Measurements from ENCODE around the gene PCDH9. TPM values are rescaled to one million over a fixed set of nuclear protein-coding genes. Genes with fewer than 3 reads are reported as not detected.

Gene PCDH9
- total RNA-seq, 1 donor from 2014 or later = 20.2 TPM

DNA sequence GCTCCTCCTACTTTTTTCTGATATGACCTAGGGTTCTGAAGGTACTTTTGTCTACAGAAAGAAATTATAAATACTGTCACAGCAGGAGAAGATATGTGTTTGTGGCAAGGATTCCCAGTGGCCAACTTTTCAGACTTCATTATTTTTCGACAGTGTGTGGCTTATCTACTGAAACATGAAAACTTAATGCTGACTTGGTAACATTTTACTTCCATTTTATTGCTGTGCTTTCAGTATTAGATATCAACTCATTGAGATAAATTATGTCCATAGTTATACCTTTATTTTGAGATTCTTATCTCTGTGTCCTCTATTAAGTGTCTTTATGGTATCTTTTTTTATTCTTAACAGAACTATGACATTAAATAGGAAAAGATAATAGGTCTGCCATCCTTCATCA lies 700.0 kb downstream of the PCDH9 start:
- TF ChIP-seq, protein P1, sequence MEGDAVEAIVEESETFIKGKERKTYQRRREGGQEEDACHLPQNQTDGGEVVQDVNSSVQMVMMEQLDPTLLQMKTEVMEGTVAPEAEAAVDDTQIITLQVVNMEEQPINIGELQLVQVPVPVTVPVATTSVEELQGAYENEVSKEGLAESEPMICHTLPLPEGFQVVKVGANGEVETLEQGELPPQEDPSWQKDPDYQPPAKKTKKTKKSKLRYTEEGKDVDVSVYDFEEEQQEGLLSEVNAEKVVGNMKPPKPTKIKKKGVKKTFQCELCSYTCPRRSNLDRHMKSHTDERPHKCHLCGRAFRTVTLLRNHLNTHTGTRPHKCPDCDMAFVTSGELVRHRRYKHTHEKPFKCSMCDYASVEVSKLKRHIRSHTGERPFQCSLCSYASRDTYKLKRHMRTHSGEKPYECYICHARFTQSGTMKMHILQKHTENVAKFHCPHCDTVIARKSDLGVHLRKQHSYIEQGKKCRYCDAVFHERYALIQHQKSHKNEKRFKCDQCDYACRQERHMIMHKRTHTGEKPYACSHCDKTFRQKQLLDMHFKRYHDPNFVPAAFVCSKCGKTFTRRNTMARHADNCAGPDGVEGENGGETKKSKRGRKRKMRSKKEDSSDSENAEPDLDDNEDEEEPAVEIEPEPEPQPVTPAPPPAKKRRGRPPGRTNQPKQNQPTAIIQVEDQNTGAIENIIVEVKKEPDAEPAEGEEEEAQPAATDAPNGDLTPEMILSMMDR (conservative IDR thresholded peaks at IDR 0.05) = no peak
- Mint-ChIP-seq H3K4me1 (ENCODE audit: unreplicated experiment) (peaks cover 38% of the 10 kb centered on the region), H3K4me3 (no peak overlapping the region), H3K9me3 (no peaks in the 10 kb centered on the region), H3K36me3 (no peaks in the 10 kb centered on the region), H3K27me3 (peaks cover 32% of the 10 kb centered on the region), H3K27ac (no peak overlapping the region)
- DNase-seq (ENCODE audit: extremely low spot score, unreplicated experiment) = no peak

DNA sequence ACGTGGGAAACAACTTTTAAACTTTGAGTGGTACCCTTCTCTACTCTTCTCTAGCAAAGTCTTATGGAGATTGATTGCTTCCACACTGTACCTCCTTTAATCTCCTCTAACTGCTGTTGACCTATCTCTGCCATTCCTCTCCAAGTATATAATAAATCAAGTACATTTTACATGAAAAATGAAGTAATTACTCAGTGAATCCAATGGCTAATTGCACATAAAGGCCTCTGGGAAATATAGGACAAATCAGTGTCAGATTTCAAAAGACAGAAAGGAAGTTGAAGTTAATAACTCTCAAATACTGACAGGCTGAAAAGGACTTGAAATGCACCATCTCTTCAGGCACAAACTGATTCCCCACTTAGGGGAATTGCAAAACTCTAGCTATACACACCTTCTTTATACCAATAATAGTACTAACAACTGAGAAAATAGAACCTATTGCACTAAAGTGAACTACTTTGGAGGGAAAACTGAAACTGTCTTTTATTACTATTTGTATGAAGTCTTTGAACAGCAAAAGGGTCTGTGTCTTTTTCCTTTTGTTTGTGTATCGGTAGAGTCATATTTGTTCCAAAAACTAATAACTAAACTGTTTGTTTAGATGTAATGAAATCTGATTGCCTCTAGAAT lies 701.1 kb downstream of the PCDH9 start:
- H3K27ac Mint-ChIP-seq = peak overlapping the region; percentile 11
- H3K27me3 Mint-ChIP-seq = peaks cover 30% of the 10 kb centered on the region
- DNase-seq (ENCODE audit: extremely low spot score, unreplicated experiment) = no peak
- H3K4me1 Mint-ChIP-seq (ENCODE audit: unreplicated experiment) = peaks cover 42% of the 10 kb centered on the region
- no peaks in the 10 kb centered on the region for H3K36me3 Mint-ChIP-seq
- no peaks in the 10 kb centered on the region for H3K9me3 Mint-ChIP-seq
- TF ChIP-seq, protein P1 (conservative IDR thresholded peaks at IDR 0.05) = no peak
- peak overlapping the region; percentile 1 for H3K4me3 Mint-ChIP-seq

GRCh38 chr13:66528180-66528579 lies 702.0 kb downstream of the PCDH9 start:
- Mint-ChIP-seq H3K36me3 (no peaks in the 10 kb centered on the region), H3K27ac (no peak overlapping the region), H3K9me3 (no peaks in the 10 kb centered on the region), H3K4me1 (ENCODE audit: unreplicated experiment) (peaks cover 42% of the 10 kb centered on the region), H3K27me3 (peaks cover 34% of the 10 kb centered on the region), H3K4me3 (peak overlapping the region; percentile 1)
- TF ChIP-seq, protein P1 (conservative IDR thresholded peaks at IDR 0.05) = no peak
- no peak for DNase-seq (ENCODE audit: extremely low spot score, unreplicated experiment)

DNA sequence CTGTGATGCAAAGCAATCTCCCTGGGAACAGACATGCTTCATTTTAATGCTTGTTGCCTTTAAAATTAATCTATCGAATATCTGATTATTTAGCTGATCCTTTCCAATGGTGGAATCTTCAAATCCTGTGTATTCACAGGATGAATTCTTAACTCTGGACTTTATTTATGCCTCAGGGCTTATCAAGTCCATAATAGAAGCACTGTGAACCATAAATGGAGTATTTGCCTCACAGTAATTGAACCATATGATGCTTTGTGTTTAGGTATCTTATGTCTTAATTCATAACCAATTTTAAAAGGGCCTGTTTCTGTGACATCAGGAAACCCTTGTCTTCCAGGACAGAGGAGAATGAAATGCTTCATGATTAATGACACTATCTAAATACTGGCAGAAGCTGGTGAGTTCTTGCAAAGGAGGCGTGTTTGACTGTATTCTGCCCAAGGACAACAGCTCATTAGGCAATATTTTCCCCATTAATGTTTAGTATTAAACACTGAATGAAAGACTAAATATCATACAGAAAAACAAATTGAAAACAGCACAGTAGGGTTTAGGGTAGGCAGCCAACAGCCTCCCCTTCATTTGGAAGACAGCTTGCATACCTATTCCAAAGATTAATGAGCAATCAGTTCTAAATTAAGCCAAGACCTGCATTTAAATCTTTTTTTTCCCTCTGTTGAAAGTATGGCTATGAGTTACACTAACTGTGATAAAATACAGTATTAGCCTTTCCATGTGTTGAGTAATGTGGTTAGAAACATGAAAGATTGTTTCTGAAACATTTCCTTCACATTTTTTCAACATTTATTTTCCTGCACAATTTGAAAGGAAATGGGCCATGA lies 709.4 kb downstream of the PCDH9 start:
- Mint-ChIP-seq H3K36me3 (peaks cover 3% of the 10 kb centered on the region), H3K27ac (no peak overlapping the region), H3K4me1 (ENCODE audit: unreplicated experiment) (peaks cover 22% of the 10 kb centered on the region), H3K4me3 (no peak overlapping the region), H3K9me3 (peaks cover 5% of the 10 kb centered on the region), H3K27me3 (peaks cover 14% of the 10 kb centered on the region)
- TF ChIP-seq, protein P1 (conservative IDR thresholded peaks at IDR 0.05) = no peak
- DNase-seq (ENCODE audit: extremely low spot score, unreplicated experiment) = no peak

- H3K27ac Mint-ChIP-seq = no peak overlapping the region
Observed at GRCh38 chr13:66519259-66519658, 710.9 kb downstream of the PCDH9 start.

More at GRCh38 chr13:66519259-66519658, 710.9 kb downstream of the PCDH9 start:
- peaks cover 3% of the 10 kb centered on the region for H3K36me3 Mint-ChIP-seq
- no peak overlapping the region for H3K4me3 Mint-ChIP-seq
- H3K27me3 Mint-ChIP-seq = peaks cover 6% of the 10 kb centered on the region
- peaks cover 5% of the 10 kb centered on the region for H3K9me3 Mint-ChIP-seq
- no peak for DNase-seq (ENCODE audit: extremely low spot score, unreplicated experiment)
- peaks cover 13% of the 10 kb centered on the region for H3K4me1 Mint-ChIP-seq (ENCODE audit: unreplicated experiment)
- TF ChIP-seq, protein P1 (conservative IDR thresholded peaks at IDR 0.05) = no peak

Measured in type B pancreatic cell (in vitro differentiated cells).